Measurements from ENCODE around the gene TCTN3.

DNA sequence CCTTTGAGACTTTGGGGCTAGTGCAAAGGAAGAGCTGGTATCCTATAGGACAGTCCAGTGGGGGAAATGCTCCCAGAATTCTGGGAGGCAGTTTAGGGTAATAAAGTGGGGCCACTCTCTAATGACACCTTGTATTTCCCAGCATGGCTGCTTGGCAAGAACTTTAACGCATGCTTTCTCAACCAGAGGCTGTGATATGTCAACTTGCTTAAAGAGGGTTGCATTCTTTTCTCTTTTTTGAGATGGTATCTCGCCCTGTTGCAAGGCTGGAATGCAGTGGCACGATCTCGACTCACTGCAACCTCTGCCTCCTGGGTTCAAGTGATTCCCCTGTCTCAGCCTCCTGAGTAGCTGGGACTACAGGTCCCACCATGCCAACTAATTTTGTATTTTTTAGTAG is 75.6 kb downstream of the TCTN3 start:
- TF ChIP-seq, protein P1, sequence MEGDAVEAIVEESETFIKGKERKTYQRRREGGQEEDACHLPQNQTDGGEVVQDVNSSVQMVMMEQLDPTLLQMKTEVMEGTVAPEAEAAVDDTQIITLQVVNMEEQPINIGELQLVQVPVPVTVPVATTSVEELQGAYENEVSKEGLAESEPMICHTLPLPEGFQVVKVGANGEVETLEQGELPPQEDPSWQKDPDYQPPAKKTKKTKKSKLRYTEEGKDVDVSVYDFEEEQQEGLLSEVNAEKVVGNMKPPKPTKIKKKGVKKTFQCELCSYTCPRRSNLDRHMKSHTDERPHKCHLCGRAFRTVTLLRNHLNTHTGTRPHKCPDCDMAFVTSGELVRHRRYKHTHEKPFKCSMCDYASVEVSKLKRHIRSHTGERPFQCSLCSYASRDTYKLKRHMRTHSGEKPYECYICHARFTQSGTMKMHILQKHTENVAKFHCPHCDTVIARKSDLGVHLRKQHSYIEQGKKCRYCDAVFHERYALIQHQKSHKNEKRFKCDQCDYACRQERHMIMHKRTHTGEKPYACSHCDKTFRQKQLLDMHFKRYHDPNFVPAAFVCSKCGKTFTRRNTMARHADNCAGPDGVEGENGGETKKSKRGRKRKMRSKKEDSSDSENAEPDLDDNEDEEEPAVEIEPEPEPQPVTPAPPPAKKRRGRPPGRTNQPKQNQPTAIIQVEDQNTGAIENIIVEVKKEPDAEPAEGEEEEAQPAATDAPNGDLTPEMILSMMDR (IDR thresholded peaks at IDR 0.05) = no peak
- TF ChIP-seq POLR2A (IDR thresholded peaks at IDR 0.05) = no peak
